Activated gamma-delta T cell treated with Interleukin-2 at 50 U/mL for 16 hours (primary cell): ENCODE data around the gene MYOZ3.

Source experiments
- DNase-seq: peaks from one replicate; pipeline ENCODE4 v3.0.0-alpha.2; 2020

Gene MYOZ3

GRCh38 chr5:150661086-150661485 lies at the start of gene MYOZ3:
MYOZ3 (plus strand) TSS chr5:150661251; CDS start chr5:150662942, 1,691 bp downstream.
- no peak for DNase-seq

- DNase-seq = no peak
These were observed 48.6 kb upstream of the MYOZ3 start for GRCh38 chr5:150612405-150612804.

DNA sequence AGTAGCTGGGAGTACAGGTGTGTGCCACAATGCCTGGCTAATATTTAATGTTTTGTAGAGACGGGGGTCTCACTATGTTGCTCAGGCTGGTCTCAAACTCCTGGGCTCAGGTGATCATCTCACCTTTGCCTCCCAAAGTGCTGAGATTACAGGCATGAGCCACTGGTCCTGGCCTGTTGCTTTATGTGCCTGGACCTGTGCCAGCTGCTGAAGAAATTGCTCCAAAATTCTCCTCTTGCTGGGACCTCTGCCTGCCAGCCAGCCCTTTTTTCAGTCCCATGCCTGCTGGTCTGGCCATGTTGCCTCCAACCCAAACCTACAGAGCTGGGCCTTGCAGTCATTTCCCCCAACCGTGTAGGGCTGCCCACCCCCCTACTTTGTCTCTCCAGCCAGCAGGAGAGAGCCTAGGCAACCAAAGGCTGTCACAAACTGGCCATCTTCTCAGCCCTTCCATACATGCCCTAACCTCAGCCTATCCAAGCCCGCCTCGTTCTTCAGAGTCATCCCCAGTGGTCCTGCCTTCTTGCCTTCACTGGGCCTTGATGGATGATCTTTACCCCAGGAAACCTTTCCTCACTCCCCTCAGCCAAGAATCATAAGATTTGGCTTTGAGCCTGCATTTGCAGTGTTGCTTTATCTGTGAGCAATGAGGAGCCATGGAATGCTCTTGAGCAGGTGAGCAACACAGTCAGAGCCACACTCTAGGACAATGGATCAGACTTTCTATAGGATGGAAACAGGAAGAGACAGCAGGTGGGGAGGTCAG lies 48.0 kb upstream of the MYOZ3 start:
- DNase-seq = no peak

DNA sequence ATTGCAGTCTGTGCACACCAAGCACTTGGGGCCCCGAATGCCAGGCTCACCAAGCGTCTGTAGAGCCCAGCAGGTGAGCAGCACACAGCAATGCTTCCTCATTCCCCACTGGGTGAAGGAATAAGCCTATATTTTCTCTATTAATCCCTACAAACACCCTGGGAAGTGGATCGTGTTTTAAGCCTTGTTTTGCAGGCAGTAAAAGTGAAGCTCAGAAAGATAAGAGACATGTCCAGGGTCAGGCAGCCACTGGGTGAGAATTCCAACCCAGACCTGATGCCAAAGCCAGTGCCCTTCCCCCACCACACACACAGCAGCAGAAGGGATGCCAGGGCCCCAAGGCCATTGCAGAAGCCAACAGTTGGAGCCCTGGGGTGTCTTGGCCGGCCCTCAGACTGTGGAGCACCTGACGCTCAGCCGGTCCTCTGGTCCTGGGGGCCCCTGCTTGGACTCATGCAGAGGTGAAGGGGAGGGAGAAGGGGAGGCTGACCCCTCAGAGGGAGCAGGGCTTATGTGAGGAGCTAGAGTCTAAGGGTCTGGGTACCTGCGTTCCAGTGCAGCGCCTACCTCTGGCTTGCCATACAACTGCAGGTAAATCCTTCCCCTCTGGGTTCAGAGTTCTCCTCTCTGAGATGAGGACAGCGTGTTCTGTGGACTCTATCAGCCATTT lies 46.9 kb upstream of the MYOZ3 start:
- DNase-seq = no peak

DNA sequence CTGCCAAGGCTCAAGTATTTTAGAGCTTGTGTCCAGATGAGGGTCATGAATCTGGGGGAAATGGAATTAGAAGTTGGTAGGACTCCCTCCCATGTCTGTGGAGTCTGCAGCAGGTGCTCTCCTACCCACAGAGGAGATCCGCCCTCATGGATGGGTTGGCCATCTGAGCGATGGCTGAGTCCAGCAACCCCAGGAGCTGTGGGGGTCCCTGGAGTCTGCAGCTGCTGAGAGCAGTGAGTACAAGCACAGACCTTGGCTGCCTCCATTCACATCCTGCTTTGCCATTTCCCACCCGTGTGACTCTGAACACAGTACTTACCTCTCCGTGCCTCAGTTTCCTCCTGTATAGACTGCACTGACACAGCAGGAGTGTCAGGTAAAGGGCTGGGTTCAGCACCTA lies 46.4 kb upstream of the MYOZ3 start:
- DNase-seq = no peak

- DNase-seq = no peak
These were observed 45.8 kb upstream of the MYOZ3 start for GRCh38 chr5:150615141-150615699.

- no peak for DNase-seq
These were observed 45.0 kb upstream of the MYOZ3 start for GRCh38 chr5:150616024-150616470.

- DNase-seq = no peak
These were observed 44.5 kb upstream of the MYOZ3 start for GRCh38 chr5:150616506-150616905.

GRCh38 chr5:150618163-150618562 lies 42.9 kb upstream of the MYOZ3 start:
- DNase-seq = no peak

- DNase-seq = no peak
These were observed 42.3 kb upstream of the MYOZ3 start for GRCh38 chr5:150618588-150619281.

DNA sequence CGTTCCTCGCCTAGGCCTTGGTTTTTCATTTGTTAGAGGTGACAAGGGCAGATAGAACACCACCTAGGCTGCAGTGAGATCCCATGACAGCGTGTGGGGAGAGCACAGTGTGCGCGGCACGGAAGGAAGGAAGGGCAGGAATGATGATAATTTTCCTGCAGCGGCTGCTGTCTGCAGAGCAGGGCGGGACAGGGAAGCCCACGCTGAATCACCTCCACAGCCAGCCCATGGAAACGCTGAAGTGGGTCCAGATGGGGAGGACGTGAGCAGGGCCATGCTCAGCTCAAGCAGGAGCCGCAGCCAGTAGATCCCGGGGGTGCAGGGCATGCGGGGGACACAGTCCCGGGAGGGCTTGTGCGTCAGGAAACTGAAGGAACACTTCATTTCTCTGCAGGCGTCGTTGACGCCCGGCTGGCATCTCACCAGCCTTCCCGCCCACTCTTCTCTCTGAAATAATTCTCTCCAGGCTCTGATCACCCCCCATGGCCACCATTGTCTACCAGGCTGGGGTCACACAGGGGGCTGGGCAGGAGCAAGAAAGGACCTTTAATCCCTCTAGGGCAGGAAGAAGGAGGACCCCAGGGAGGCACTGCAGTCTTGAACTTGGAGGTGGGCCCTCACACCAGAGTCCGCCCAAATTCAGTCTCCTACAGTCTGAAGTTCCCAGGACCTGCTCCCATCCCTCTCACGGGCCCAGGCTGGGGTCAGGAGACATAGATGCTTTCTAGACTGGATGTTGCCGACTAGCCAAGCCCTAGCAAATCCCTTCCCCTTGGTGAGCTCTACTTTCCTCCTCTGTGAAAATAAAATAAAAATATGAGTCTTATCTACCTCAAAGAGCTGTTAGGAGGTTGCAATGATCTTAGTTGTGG lies 41.5 kb upstream of the MYOZ3 start:
- no peak for DNase-seq

GRCh38 chr5:150621301-150621700 lies 39.8 kb upstream of the MYOZ3 start:
- DNase-seq = no peak

DNA sequence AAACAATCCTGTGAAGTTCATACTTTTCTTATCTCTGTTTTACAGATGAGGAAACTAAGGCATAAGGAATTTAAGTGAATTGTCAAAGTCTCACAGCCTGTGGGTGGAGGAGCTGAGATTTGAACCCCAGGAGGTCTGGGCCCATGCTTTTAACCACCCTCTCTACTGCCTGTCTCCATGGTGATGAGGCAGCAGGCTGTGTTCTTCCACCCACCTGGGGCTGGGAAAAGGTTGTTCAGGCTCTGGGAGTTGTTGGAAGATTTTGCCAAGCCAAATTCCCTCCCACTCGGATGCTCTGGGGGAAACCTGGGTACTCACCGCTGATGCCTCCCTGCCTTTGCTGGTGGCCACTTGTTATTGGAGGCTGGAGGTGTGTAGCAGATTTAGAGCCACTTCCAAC lies 38.9 kb upstream of the MYOZ3 start:
- DNase-seq = no peak

DNA sequence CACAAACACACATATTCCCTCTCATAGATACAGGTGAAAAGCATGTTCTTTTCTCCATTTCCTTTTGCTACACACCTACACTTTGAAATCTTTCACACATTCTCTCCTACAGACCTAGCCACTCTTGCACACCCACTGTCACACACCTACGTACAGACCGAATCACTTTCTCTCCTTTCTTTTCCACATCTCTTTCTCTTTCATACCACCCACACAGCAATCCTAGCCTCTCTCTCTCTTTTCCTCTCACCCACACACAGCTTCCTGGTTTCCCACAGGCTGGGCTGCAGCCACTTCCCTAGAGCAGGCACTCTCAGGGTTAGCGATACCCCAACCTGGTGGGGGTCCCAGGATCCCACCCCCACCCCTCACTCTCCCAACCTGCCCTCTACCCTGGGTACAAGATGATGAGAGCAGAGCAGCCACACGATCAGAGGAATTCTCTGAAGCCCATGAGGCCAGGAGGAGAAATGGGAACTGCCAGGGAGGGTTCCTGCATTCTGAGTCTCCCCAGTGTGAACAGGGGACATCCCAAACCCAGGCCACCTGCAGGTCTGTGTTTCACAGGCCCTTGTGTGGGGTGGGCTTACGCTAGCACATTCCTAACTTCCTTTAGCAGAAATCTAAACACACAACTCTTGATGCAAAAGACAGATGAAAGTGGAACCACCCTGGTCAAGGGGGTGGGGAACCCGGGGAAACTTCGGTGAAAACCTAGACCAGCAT lies 37.7 kb upstream of the MYOZ3 start:
- DNase-seq = no peak

- no peak for DNase-seq
These were observed 37.2 kb upstream of the MYOZ3 start for GRCh38 chr5:150623878-150624216.

- no peak for DNase-seq
These were observed 36.5 kb upstream of the MYOZ3 start for GRCh38 chr5:150624334-150625163.

DNA sequence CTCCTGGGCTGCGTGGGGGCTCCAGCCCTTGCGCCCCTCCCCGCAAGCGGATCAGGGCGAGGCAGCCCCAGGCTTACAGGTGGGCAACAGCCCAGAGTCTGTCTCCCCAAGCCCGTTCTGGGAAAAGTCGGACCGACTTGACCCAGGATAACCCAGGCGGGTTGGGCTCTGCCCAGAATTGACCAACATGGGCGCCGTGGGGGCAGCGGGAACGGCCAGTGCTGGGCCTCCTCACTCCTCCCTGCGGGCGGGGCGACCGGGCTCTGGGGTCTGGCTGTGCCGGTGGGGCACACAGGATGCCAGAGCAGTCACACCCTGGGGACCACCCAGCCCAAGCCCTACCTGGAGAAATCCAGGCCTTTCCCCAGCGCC lies 35.9 kb upstream of the MYOZ3 start:
- DNase-seq = no peak

- no peak for DNase-seq
These were observed 35.0 kb upstream of the MYOZ3 start for GRCh38 chr5:150625831-150626746.

- no peak for DNase-seq
These were observed 34.2 kb upstream of the MYOZ3 start for GRCh38 chr5:150626853-150627276.
